GM12878 (cell line): ENCODE measurements around the gene DNAJC3. TPM values are rescaled to one million over a fixed set of nuclear protein-coding genes. Genes with fewer than 3 reads are reported as not detected.

Experiments used
- ATAC-seq: fragments of 200-7000 bp; cut with Tn5 transposase; 3 replicates; pipeline ENCODE4 v1.9.1; 2020; ENCODE audit warnings: mild to moderate bottlenecking, moderate library complexity
- BruUV-seq: library from RNA; stranded (reverse); fragments of 400-500 nt; replicated peaks from 2 replicates; lab custom pipeline; 2021; lab: Mats Ljungman, UMichigan
- CTCF ChIA-PET: fragments of 300-600 bp; sonication (Branson Sonifier 250); formaldehyde crosslinking; extraction: SDS; loops from one replicate; lab custom pipeline; 2021; ENCODE audit warnings: inconsistent platforms; lab: Yijun Ruan, JAX
- POLR2A ChIA-PET: fragments of 350-600 bp; formaldehyde crosslinking; extraction: SDS; loops from one replicate; lab custom pipeline; 2021; ENCODE audit warnings: inconsistent platforms; lab: Charles Lee
- RAD21 ChIA-PET: fragments of 300-600 bp; sonication (Branson Sonifier 250); formaldehyde crosslinking; loops from one replicate; lab custom pipeline; 2023; ENCODE audit warnings: antibody characterized with exemption; ENCODE audit not compliant: unreplicated experiment; lab: Charles Lee
- SMC1A ChIA-PET: fragments of 300-600 bp; sonication (Branson Sonifier 250); formaldehyde crosslinking; loops from one replicate; lab custom pipeline; 2023; ENCODE audit not compliant: unreplicated experiment, uncharacterized antibody; lab: Charles Lee
- DNase-seq: peaks from one replicate; pipeline ENCODE4 v3.0.0-alpha.2; 2011; ENCODE audit warnings: low read depth, low spot score
- FAIRE-seq: peaks from 3 replicates; lab custom pipeline; 2011; peaks lifted over from hg19 to GRCh38; lab: Jason Lieb, UNC
- H2AFZ ChIP-seq: 2 replicates; pipeline ENCODE4 v1.6.0; 2011; ENCODE audit warnings: low read depth, low read length, control low read depth; ENCODE audit not compliant: control insufficient read depth
- H3K27ac ChIP-seq: 2 replicates; pipeline ENCODE4 v1.5.1; 2011; ENCODE audit warnings: control low read depth; ENCODE audit not compliant: control insufficient read depth, insufficient read depth
- H3K27me3 ChIP-seq, 2 experiments: replicated peaks in 1 of 2; 2 replicates each; pipeline versions ENCODE4 v1.6.0 to v1.6.1; 2011; ENCODE audit warnings: low read length in 1 of 2; ENCODE audit not compliant: control insufficient read depth in 2 of 2, insufficient read depth in 2 of 2
- H3K36me3 ChIP-seq, 2 experiments: 2 replicates each; pipeline ENCODE4 v1.5.1; 2011; ENCODE audit warnings: low read length in 1 of 2; ENCODE audit not compliant: control insufficient read depth in 2 of 2, insufficient read depth in 2 of 2
- H3K4me1 ChIP-seq: 2 replicates; pipeline ENCODE4 v1.6.1; 2011; ENCODE audit warnings: mild to moderate bottlenecking, low read length, moderate library complexity, mixed read lengths; ENCODE audit not compliant: control insufficient read depth, insufficient read depth
- H3K4me2 ChIP-seq: 2 replicates; pipeline ENCODE4 v1.6.0; 2011; ENCODE audit warnings: control low read depth; ENCODE audit not compliant: control insufficient read depth, insufficient read depth
- H3K4me3 ChIP-seq: fragments of 200-600 bp; sonication (generic); 2 replicates; pipeline ENCODE4 v1.5.1; 2016
- H3K79me2 ChIP-seq: 2 replicates; pipeline ENCODE4 v1.6.0; 2011; ENCODE audit warnings: low read length; ENCODE audit not compliant: control insufficient read depth, insufficient read depth
- H3K9ac ChIP-seq: 2 replicates; pipeline ENCODE4 v1.8.0; 2011; ENCODE audit warnings: low read length, control low read depth, mixed read lengths; ENCODE audit not compliant: control insufficient read depth, insufficient read depth
- H3K9me3 ChIP-seq: replicated peaks from 3 replicates; pipeline ENCODE4 v1.5.1; 2011; ENCODE audit warnings: mild to moderate bottlenecking, low read length; ENCODE audit not compliant: control insufficient read depth, insufficient read depth
- H4K20me1 ChIP-seq: 2 replicates; pipeline ENCODE4 v1.6.0; 2011; ENCODE audit not compliant: control insufficient read depth, insufficient read depth
- ATF3 ChIP-seq: IDR thresholded peaks from 2 replicates; pipeline ENCODE4 v1.6.1; 2011; ENCODE audit warnings: low read depth, mild to moderate bottlenecking, low read length, moderate library complexity, borderline replicate concordance; ENCODE audit errors: extremely low read depth
- BCL11A ChIP-seq: IDR thresholded peaks from 2 replicates; pipeline ENCODE4 v1.6.1; 2011; ENCODE audit warnings: low read depth, low read length
- CBFB ChIP-seq: IDR thresholded peaks from 2 replicates; pipeline ENCODE4 v1.6.1; 2016; ENCODE audit warnings: antibody characterized with exemption, low read depth
- CBX3 ChIP-seq: fragments of 200-600 bp; sonication (generic); IDR thresholded peaks from 2 replicates; pipeline ENCODE4 v1.6.1; 2016; ENCODE audit warnings: low read depth, borderline replicate concordance
- CTCF ChIP-seq, 3 experiments: IDR thresholded peaks in 2 of 3; conservative IDR thresholded peaks in 1 of 3; 2 replicates each; pipeline ENCODE4 v1.5.1; 2011; ENCODE audit warnings: low read depth in 3 of 3, low read length in 3 of 3, mild to moderate bottlenecking in 3 of 3, control low read depth in 2 of 3, moderate library complexity in 2 of 3, inconsistent platforms in 1 of 3, mixed read lengths in 1 of 3; ENCODE audit not compliant: control insufficient read depth in 2 of 3, insufficient read depth in 1 of 3; ENCODE audit errors: extremely low read depth in 1 of 3
- KDM1A ChIP-seq: fragments of 200-600 bp; sonication (generic); IDR thresholded peaks from 2 replicates; pipeline ENCODE4 v1.6.1; 2016; ENCODE audit warnings: borderline replicate concordance
- LARP7 ChIP-seq: fragments of 450-650 bp; IDR thresholded peaks from 2 replicates; pipeline ENCODE4 v1.6.1; 2017; ENCODE audit warnings: mild to moderate bottlenecking
- MTA2 ChIP-seq: fragments of 450-650 bp; IDR thresholded peaks from 2 replicates; pipeline ENCODE4 v1.6.1; 2016; ENCODE audit warnings: low read depth, mild to moderate bottlenecking, moderate library complexity
- MXI1 ChIP-seq: fragments of 150-350 bp; IDR thresholded peaks from 2 replicates; pipeline ENCODE4 v1.6.1; 2011; ENCODE audit warnings: low read depth, mild to moderate bottlenecking, inconsistent platforms, low read length, improper control_type of control experiment
- NFYA ChIP-seq: IDR thresholded peaks from 2 replicates; pipeline ENCODE4 v1.6.1; 2011; ENCODE audit warnings: low read depth, mild to moderate bottlenecking, low read length, improper control_type of control experiment, borderline replicate concordance
- PAX8 ChIP-seq: fragments of 450-650 bp; IDR thresholded peaks from 2 replicates; pipeline ENCODE4 v1.6.1; 2017; ENCODE audit warnings: mild to moderate bottlenecking, moderate library complexity
- RFX5 ChIP-seq: IDR thresholded peaks from 2 replicates; pipeline ENCODE4 v1.6.1; 2011; ENCODE audit warnings: low read depth, low read length, improper control_type of control experiment
- STAT1 ChIP-seq: fragments of 450-650 bp; conservative IDR thresholded peaks from 2 replicates; pipeline ENCODE4 v1.6.1; 2014; ENCODE audit warnings: antibody characterized with exemption, mild to moderate bottlenecking
- TAF1 ChIP-seq: IDR thresholded peaks from 2 replicates; pipeline ENCODE4 v1.6.1; 2011; ENCODE audit warnings: mild to moderate bottlenecking, low read depth, low read length, borderline replicate concordance
- ZNF207 ChIP-seq: fragments of 450-650 bp; IDR thresholded peaks from 2 replicates; pipeline ENCODE4 v1.6.1; 2014; ENCODE audit warnings: antibody characterized with exemption, mild to moderate bottlenecking, borderline replicate concordance
- ZNF622 ChIP-seq: fragments of 450-650 bp; IDR thresholded peaks from 2 replicates; pipeline ENCODE4 v1.6.1; 2017; ENCODE audit warnings: mild to moderate bottlenecking, inconsistent platforms
- WGBS: methylation state at CpG from one replicate; pipeline ENCODE4 v1.1.6; 2016; ENCODE audit warnings: low lambda C conversion rate; ENCODE audit not compliant: insufficient replicate concordance, insufficient coverage; ENCODE audit errors: missing lambda C conversion rate; 5-methylcytosine and 5-hydroxymethylcytosine counted together
- in situ Hi-C: fragments of 300-500 bp; cut with MboI; formaldehyde crosslinking; loops from 9 replicates; pipeline ENCODE4 v1.14.3; 2018; ENCODE audit warnings: mixed read lengths
- intact Hi-C: fragments of 100-400 bp; cut with micrococcal nuclease; formaldehyde crosslinking; loops from one replicate; pipeline ENCODE4 v1.14.2; 2022; ENCODE audit not compliant: unreplicated experiment
- polyA plus RNA-seq, 11 experiments: library from polyadenylated mRNA; depleted of rRNA in 4 of 11; unstranded in 6 of 11; stranded (reverse) in 5 of 11; fragments of >200 nt; fragmentation: Nextera tagmentation in 4 of 11; fragmentation: Illumina TruSeq in 1 of 11; extraction: Ambion mirVana in 4 of 11; extraction: Trizol in 1 of 11; gene quantifications; 1 replicate in 1 of 11; 2 replicates in 10 of 11; pipeline versions ENCODE4 v1.2.1 to v1.2.3, GENCODE V29; 2011 to 2016; ENCODE audit warnings: inconsistent platforms in 2 of 11, missing spikeins in 2 of 11, low read depth in 1 of 11
- total RNA-seq, 4 experiments: library from RNA; depleted of rRNA in 3 of 4; stranded (reverse); fragments of >200 nt in 3 of 4; fragmentation: Illumina TruSeq in 1 of 4; extraction: Trizol in 1 of 4; gene quantifications; 2 replicates each; pipeline versions ENCODE4 v1.2.1 to v1.2.3, GENCODE V29; 2013 to 2021

Gene DNAJC3
- total and polyA plus RNA-seq, 10 of the 15 experiments (the other 5 are each of a cell fraction or from before 2014, with no cell fraction given), result 9.3 to 37.4 (median 19.0) TPM

GRCh38 chr13:95704510-95704909, 27.6 kb downstream of the DNAJC3 start:
- ChIA-PET POLR2A (interaction anchor here (0.5 to 1.9 kb wide), 2 partner anchors 7 to 29 kb away, joined by 3 to 4 read pairs; no protein-coding TSS in a partner anchor), RAD21 (no interaction called here), CTCF (interaction anchor here (0.5 to 1.5 kb wide), 5 partner anchors 14 to 130 kb away, joined by 3 to 6 read pairs (median 4); partner anchors contain the start of gene DNAJC3), SMC1A (interaction anchor here (1.3 to 2.0 kb wide), 3 partner anchors 59 to 130 kb away, joined by 3 to 5 read pairs (median 4); no protein-coding TSS in a partner anchor)
- FAIRE-seq (no peak), ATAC-seq (no peak)
- H3K27me3 ChIP-seq, result no peaks in the 10 kb centered on the region
- no peak overlapping the region for H3K4me3 ChIP-seq
- in situ Hi-C loops (no loop called here), intact Hi-C loops (no loop called here)
- H3K79me2 ChIP-seq, result peaks cover 77% of the 10 kb centered on the region
- H3K27ac ChIP-seq, result no peak overlapping the region
- 100% methylated on average over 1 of the region's 3 CpGs for WGBS
- peaks cover 14% of the 10 kb centered on the region for H3K4me1 ChIP-seq
- H3K9me3 ChIP-seq, result no peaks in the 10 kb centered on the region; the same call in 2 of the 3 replicates
- no peak overlapping the region for H2AFZ ChIP-seq
- BruUV-seq, result no TSS peak
- peaks cover 0 to 7% of the 10 kb centered on the region in 2 experiments; a peak in 1 of 4 replicates for H3K36me3 ChIP-seq
- TF ChIP-seq MXI1 (no peak), CTCF (IDR thresholded peaks at IDR 0.05 in 2 of 3, conservative IDR thresholded peaks at IDR 0.05 in 1 of 3; ENCODE audit: control insufficient read depth in 2 of 3, extremely low read depth in 1 of 3, insufficient read depth in 1 of 3, low read depth in 3 of 3, low read length in 3 of 3) (peak in 2 of 3 experiments; percentile 17 to 29; a peak in 2 of 6 replicates)
- TF ChIP-seq, all 136 proteins: peak for 1
- DNase-seq, result no peak
- Histone ChIP-seq H3K4me2 (no peak overlapping the region), H3K9ac (no peak overlapping the region), H4K20me1 (peaks cover 4% of the 10 kb centered on the region; the same call in 1 of the 2 replicates)

- Histone ChIP-seq H3K36me3 (peaks cover 0 to 15% of the 10 kb centered on the region in 2 experiments; a peak in 3 of 4 replicates), H4K20me1 (peaks cover 4% of the 10 kb centered on the region; the same call in 1 of the 2 replicates), H3K4me2 (no peak overlapping the region), H2AFZ (no peak overlapping the region), H3K79me2 (peaks cover 61% of the 10 kb centered on the region), H3K27me3 (no peaks in the 10 kb centered on the region), H3K4me3 (no peak overlapping the region), H3K9ac (no peak overlapping the region), H3K4me1 (peaks cover 14% of the 10 kb centered on the region), H3K9me3 (no peaks in the 10 kb centered on the region; the same call in 2 of the 3 replicates), H3K27ac (no peak overlapping the region)
- ChIA-PET SMC1A (interaction anchor here (1.0 to 1.7 kb wide), 2 partner anchors 34 to 169 kb away, joined by 3 to 4 read pairs; no protein-coding TSS in a partner anchor), CTCF (interaction anchor here (1.2 kb wide), 1 partner anchor 28 kb away, joined by 3 read pairs; no protein-coding TSS in a partner anchor), POLR2A (no interaction called here), RAD21 (no interaction called here)
- peak; percentile 9; the same call in 1 of the 3 replicates for ATAC-seq
- intact Hi-C loops (no loop called here), in situ Hi-C loops (no loop called here)
- BruUV-seq, result no TSS peak
- WGBS, result 96% methylated on average over 1 of the region's 1 CpG
- FAIRE-seq, result no peak
- DNase-seq, result no peak
- no peak for TF ChIP-seq ZNF207
- TF ChIP-seq RFX5, result no peak
- no peak for TF ChIP-seq TAF1
- TF ChIP-seq BCL11A, result no peak
- TF ChIP-seq ZNF622, result no peak
- TF ChIP-seq STAT1, result no peak
- TF ChIP-seq CBX3, result no peak
- no peak for TF ChIP-seq PAX8
- no peak for TF ChIP-seq CBFB
- no peak for TF ChIP-seq MTA2
- TF ChIP-seq ATF3, result no peak
- TF ChIP-seq NFYA, result no peak
- TF ChIP-seq KDM1A, result no peak
- no peak for TF ChIP-seq LARP7
These were observed 29.4 kb downstream of the DNAJC3 start for GRCh38 chr13:95706356-95706755.
